ENCODE data around the gene TAS2R14.

TAS2R14 gene

GRCh38 chr12:10939163-10939562, at the start of gene TAS2R14:
Gene TAS2R14, minus strand, starts transcription at chr12:10939263. Its CDS starts 56 bp downstream, at chr12:10939207.
- no peak for DNase-seq (ENCODE audit: low read depth)
- no peak within 1 kb of the TSS for H3K4me3 ChIP-seq (ENCODE audit: low read depth, low read length)

GRCh38 chr12:10986812-10987211, 47.7 kb upstream of the TAS2R14 start, which contains the start of gene TAS2R50:
Gene TAS2R50, minus strand, starts transcription at chr12:10986912. Its CDS starts 52 bp downstream, at chr12:10986860.
- no peak within 1 kb of the TSS for H3K4me3 ChIP-seq (ENCODE audit: low read depth, low read length)
- no peak for DNase-seq (ENCODE audit: low read depth)

- DNase-seq (ENCODE audit: low read depth) = no peak
Measured at GRCh38 chr12:10982244-10982643, 43.2 kb upstream of the TAS2R14 start.

GRCh38 chr12:10974965-10975364, 35.9 kb upstream of the TAS2R14 start:
- H3K4me3 ChIP-seq (ENCODE audit: low read depth, low read length) = no peak overlapping the region
- no peak for DNase-seq (ENCODE audit: low read depth)

More at GRCh38 chr12:10982244-10982643, 43.2 kb upstream of the TAS2R14 start:
- H3K4me3 ChIP-seq (ENCODE audit: low read depth, low read length) = no peak overlapping the region

GRCh38 chr12:10968765-10969456, 29.8 kb upstream of the TAS2R14 start:
- H3K4me3 ChIP-seq (ENCODE audit: low read depth, low read length) = no peak overlapping the region
- DNase-seq (ENCODE audit: low read depth) = peak; percentile 57

- no peak overlapping the region for H3K4me3 ChIP-seq (ENCODE audit: low read depth, low read length)
- DNase-seq (ENCODE audit: low read depth) = peak; percentile 34
Measured at GRCh38 chr12:10967409-10967808, 28.3 kb upstream of the TAS2R14 start.

- DNase-seq (ENCODE audit: low read depth) = no peak
Measured at GRCh38 chr12:10966314-10966713, 27.3 kb upstream of the TAS2R14 start.

GRCh38 chr12:10965476-10965875, 26.4 kb upstream of the TAS2R14 start:
- H3K4me3 ChIP-seq (ENCODE audit: low read depth, low read length) = no peak overlapping the region
- no peak for DNase-seq (ENCODE audit: low read depth)

More at GRCh38 chr12:10966314-10966713, 27.3 kb upstream of the TAS2R14 start:
- no peak overlapping the region for H3K4me3 ChIP-seq (ENCODE audit: low read depth, low read length)

- no peak overlapping the region for H3K4me3 ChIP-seq (ENCODE audit: low read depth, low read length)
- DNase-seq (ENCODE audit: low read depth) = no peak
Measured at GRCh38 chr12:10960211-10960610, 21.1 kb upstream of the TAS2R14 start.

GRCh38 chr12:10959804-10960203, 20.7 kb upstream of the TAS2R14 start:
- DNase-seq (ENCODE audit: low read depth) = no peak
- no peak overlapping the region for H3K4me3 ChIP-seq (ENCODE audit: low read depth, low read length)

- H3K4me3 ChIP-seq (ENCODE audit: low read depth, low read length) = no peak overlapping the region
- no peak for DNase-seq (ENCODE audit: low read depth)
Measured at GRCh38 chr12:10957741-10958140, 18.7 kb upstream of the TAS2R14 start.

GRCh38 chr12:10956085-10956484, 17.0 kb upstream of the TAS2R14 start:
- no peak for DNase-seq (ENCODE audit: low read depth)

GRCh38 chr12:10952645-10953044, 13.6 kb upstream of the TAS2R14 start:
- DNase-seq (ENCODE audit: low read depth) = no peak
- no peak overlapping the region for H3K4me3 ChIP-seq (ENCODE audit: low read depth, low read length)

More at GRCh38 chr12:10956085-10956484, 17.0 kb upstream of the TAS2R14 start:
- no peak overlapping the region for H3K4me3 ChIP-seq (ENCODE audit: low read depth, low read length)

GRCh38 chr12:10943167-10943566, 4.1 kb upstream of the TAS2R14 start:
- no peak for DNase-seq (ENCODE audit: low read depth)
- no peak overlapping the region for H3K4me3 ChIP-seq (ENCODE audit: low read depth, low read length)

GRCh38 chr12:10941916-10942607, 3.0 kb upstream of the TAS2R14 start:
- no peak overlapping the region for H3K4me3 ChIP-seq (ENCODE audit: low read depth, low read length)
- no peak for DNase-seq (ENCODE audit: low read depth)

GRCh38 chr12:10941369-10941768, 2.3 kb upstream of the TAS2R14 start:
- DNase-seq (ENCODE audit: low read depth) = no peak
- H3K4me3 ChIP-seq (ENCODE audit: low read depth, low read length) = no peak overlapping the region

- no peak overlapping the region for H3K4me3 ChIP-seq (ENCODE audit: low read depth, low read length)
- peak; percentile 67 for DNase-seq (ENCODE audit: low read depth)
Measured at GRCh38 chr12:10940389-10940788, 1.3 kb upstream of the TAS2R14 start.

GRCh38 chr12:10936506-10936905, 2.6 kb downstream of the TAS2R14 start:
- no peak overlapping the region for H3K4me3 ChIP-seq (ENCODE audit: low read depth, low read length)
- DNase-seq (ENCODE audit: low read depth) = no peak

- H3K4me3 ChIP-seq (ENCODE audit: low read depth, low read length) = no peak within 1 kb of the TSS
- no peak for DNase-seq (ENCODE audit: low read depth)
Measured at GRCh38 chr12:10928746-10929286, 10.2 kb downstream of the TAS2R14 start, which contains the start of gene PRH2. Gene PRH2, plus strand, starts transcription at chr12:10929236. Its CDS starts 38 bp downstream, at chr12:10929274.

GRCh38 chr12:10926269-10926668, 12.8 kb downstream of the TAS2R14 start:
- DNase-seq (ENCODE audit: low read depth) = no peak
- H3K4me3 ChIP-seq (ENCODE audit: low read depth, low read length) = no peak overlapping the region

Measured in skeletal muscle cell (primary cell).